Endothelial cell (in vitro differentiated cells): ENCODE results near the gene ADIPOR2. TPM values are rescaled to one million over a fixed set of nuclear protein-coding genes. Genes with fewer than 3 reads are reported as not detected.

Source experiments
- DNase-seq: peaks from one replicate; pipeline ENCODE4 v3.0.0; 2021; ENCODE audit warnings: low spot score
- H3K27ac Mint-ChIP-seq: one replicate; pipeline ENCODE4 v1.8.0; 2021; ENCODE audit warnings: mixed read lengths, inconsistent platforms; ENCODE audit not compliant: unreplicated experiment
- H3K27me3 Mint-ChIP-seq: one replicate; pipeline ENCODE4 v1.8.0; 2021; ENCODE audit warnings: mild to moderate bottlenecking, moderate library complexity, mixed read lengths, inconsistent platforms; ENCODE audit not compliant: unreplicated experiment
- H3K36me3 Mint-ChIP-seq: one replicate; pipeline ENCODE4 v1.8.0; 2021; ENCODE audit warnings: mild to moderate bottlenecking, low read depth, mixed read lengths, inconsistent platforms; ENCODE audit not compliant: unreplicated experiment
- H3K4me1 Mint-ChIP-seq: one replicate; pipeline ENCODE4 v1.8.0; 2021; ENCODE audit warnings: mild to moderate bottlenecking, mixed read lengths, inconsistent platforms; ENCODE audit not compliant: unreplicated experiment
- H3K4me3 Mint-ChIP-seq: one replicate; pipeline ENCODE4 v1.8.0; 2021; ENCODE audit warnings: mild to moderate bottlenecking, mixed read lengths, inconsistent platforms; ENCODE audit not compliant: unreplicated experiment
- H3K9me3 Mint-ChIP-seq: one replicate; pipeline ENCODE4 v1.8.0; 2021; ENCODE audit warnings: mixed read lengths, inconsistent platforms; ENCODE audit not compliant: unreplicated experiment
- long read RNA-seq: library from polyadenylated mRNA; unstranded; transcript quantifications from one replicate; pipeline ENCODE4 v2.0.0, GENCODE V29; 2020; ENCODE audit not compliant: unreplicated experiment
- total RNA-seq: library from RNA; stranded (reverse); fragmentation: NEBNext Ultra II Directional; extraction: Animal tissue kit (Norgen Biotek cat#: 25700); gene quantifications from one replicate; pipeline ENCODE4 v1.2.1, GENCODE V29; 2021; ENCODE audit not compliant: unreplicated experiment
- TF ChIP-seq, protein P1 (sequence below): fragments of 200-600 bp; sonication (generic); IDR thresholded peaks from one replicate; pipeline ENCODE4 v1.5.0; 2021; ENCODE audit warnings: antibody characterized with exemption; ENCODE audit not compliant: unreplicated experiment

The ADIPOR2 gene, protein sequence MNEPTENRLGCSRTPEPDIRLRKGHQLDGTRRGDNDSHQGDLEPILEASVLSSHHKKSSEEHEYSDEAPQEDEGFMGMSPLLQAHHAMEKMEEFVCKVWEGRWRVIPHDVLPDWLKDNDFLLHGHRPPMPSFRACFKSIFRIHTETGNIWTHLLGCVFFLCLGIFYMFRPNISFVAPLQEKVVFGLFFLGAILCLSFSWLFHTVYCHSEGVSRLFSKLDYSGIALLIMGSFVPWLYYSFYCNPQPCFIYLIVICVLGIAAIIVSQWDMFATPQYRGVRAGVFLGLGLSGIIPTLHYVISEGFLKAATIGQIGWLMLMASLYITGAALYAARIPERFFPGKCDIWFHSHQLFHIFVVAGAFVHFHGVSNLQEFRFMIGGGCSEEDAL
- 41.8 TPM for total RNA-seq
- long read RNA-seq, result 0 reads

DNA sequence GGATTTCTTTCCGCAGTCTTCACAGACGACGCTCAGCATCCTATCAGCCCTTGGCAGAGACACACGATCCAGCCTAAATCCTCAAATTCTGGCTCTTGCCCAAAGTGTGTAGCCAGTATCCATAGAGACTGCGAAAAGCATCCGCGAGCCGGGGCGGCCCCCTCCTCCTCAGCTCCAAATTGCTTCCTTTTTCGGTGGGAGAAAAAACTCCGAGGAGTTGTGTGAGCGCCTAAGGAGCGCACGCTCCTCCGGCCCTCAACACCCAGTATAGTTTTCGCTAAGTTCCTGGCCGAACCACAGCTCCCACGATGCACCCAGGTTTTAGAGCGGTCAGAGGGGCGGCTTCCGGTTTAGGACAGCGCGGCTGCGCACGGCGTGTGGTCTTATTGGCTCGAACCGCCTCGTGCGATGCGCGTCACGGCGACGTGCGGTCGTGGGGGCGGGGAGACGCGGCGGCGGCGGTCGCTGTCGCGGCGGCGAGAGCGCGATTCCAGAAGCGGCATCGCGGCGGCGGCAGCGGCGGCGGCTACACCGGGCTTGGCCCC lies at the start of gene ADIPOR2:
ADIPOR2 (plus strand) TSS at position 493 of the 545 bp plus-strand sequence. CDS start 63,274 bp downstream, outside the sequence.
- peak within 1 kb of the TSS; percentile 98 for H3K4me3 Mint-ChIP-seq
- peak; percentile 92 for DNase-seq
- TF ChIP-seq, protein P1, sequence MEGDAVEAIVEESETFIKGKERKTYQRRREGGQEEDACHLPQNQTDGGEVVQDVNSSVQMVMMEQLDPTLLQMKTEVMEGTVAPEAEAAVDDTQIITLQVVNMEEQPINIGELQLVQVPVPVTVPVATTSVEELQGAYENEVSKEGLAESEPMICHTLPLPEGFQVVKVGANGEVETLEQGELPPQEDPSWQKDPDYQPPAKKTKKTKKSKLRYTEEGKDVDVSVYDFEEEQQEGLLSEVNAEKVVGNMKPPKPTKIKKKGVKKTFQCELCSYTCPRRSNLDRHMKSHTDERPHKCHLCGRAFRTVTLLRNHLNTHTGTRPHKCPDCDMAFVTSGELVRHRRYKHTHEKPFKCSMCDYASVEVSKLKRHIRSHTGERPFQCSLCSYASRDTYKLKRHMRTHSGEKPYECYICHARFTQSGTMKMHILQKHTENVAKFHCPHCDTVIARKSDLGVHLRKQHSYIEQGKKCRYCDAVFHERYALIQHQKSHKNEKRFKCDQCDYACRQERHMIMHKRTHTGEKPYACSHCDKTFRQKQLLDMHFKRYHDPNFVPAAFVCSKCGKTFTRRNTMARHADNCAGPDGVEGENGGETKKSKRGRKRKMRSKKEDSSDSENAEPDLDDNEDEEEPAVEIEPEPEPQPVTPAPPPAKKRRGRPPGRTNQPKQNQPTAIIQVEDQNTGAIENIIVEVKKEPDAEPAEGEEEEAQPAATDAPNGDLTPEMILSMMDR, result no peak
- H3K27ac Mint-ChIP-seq, result peak within 1 kb of the TSS; percentile 99
- H3K9me3 Mint-ChIP-seq, result no peaks in the 10 kb centered on the region
- peaks cover 8% of the 10 kb centered on the region for H3K36me3 Mint-ChIP-seq
- H3K4me1 Mint-ChIP-seq, result peaks cover 16% of the 10 kb centered on the region
- H3K27me3 Mint-ChIP-seq, result peaks cover 3% of the 10 kb centered on the region

DNA sequence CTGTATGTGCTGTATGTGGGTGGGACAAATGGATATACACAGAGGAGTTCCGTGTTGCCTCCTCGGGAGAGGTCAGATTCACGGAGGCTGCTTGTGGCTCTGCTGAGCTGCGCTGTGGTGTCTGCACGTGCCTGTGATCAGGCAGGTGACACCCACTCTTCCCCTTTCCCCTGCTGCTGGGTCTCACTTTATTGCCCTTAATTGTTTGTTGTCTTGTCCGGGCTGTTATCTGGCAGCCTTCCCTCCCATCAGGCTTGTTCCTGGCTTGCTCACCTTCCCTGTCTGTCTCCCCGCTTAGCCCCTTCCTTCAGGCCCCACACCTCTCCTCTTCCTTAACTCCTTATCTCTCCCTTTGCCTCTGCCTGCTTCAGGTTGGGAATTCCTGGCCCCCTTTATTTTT lies 48.4 kb upstream of the ADIPOR2 start:
- peaks cover 3% of the 10 kb centered on the region for H3K36me3 Mint-ChIP-seq
- H3K4me1 Mint-ChIP-seq, result peaks cover 4% of the 10 kb centered on the region
- no peak overlapping the region for H3K4me3 Mint-ChIP-seq
- H3K27me3 Mint-ChIP-seq, result peaks cover 5% of the 10 kb centered on the region
- no peak for DNase-seq
- TF ChIP-seq, protein P1, result no peak
- H3K9me3 Mint-ChIP-seq, result no peaks in the 10 kb centered on the region
- no peak overlapping the region for H3K27ac Mint-ChIP-seq

DNA sequence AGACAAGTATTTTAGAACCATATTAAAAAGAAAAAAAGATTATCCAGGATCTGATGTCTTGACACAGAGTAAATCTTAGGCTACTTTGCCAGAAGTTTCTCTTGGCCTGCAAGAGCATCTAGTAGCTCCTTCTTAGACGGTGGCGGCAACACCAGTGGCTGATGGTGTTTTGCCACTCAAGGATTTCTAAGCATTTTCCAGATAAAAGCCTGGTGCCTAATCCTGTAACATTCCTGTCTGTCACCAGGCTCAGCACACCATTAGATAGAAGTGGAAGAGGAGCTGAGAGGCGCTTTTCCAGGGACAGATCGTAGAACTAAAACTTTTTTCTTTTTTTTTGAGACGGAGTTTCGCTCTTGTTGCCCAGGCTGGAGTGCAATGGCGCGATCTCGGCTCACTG lies 47.8 kb upstream of the ADIPOR2 start:
- H3K27me3 Mint-ChIP-seq, result peaks cover 5% of the 10 kb centered on the region
- H3K27ac Mint-ChIP-seq, result no peak overlapping the region
- no peaks in the 10 kb centered on the region for H3K9me3 Mint-ChIP-seq
- H3K4me1 Mint-ChIP-seq, result peaks cover 4% of the 10 kb centered on the region
- DNase-seq, result no peak
- H3K36me3 Mint-ChIP-seq, result peaks cover 3% of the 10 kb centered on the region
- TF ChIP-seq, protein P1, result no peak
- no peak overlapping the region for H3K4me3 Mint-ChIP-seq

DNA sequence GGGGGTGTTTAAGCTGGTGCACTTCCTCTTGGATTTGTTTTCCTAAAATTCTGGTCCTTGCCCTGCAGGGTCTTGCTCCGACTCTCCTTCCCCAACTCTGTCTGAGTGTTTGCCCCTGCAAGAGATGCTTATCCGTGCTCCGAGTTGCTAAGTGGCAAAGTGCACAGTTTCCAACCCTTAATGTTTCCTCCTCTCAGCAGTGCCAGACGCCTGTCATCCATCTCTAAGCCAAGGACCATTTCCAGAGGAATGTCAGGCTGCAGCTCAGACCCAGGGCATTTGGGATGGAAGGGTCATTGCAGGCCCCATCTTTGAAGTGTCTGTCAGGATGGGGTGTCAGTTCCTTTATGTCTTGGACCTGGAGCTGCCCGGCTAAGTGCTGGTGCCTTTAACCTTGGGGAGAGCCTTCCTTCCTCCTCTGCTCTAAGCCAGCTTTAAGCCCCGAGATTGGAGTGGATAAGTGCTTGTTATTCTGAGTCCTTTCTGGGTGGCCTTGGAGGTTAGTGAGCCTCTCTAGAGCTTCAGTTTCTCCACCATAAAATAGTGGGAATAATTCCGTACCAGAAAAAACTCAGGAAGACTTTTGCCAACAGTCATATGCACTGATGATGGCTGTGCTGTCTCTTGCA lies 46.9 kb upstream of the ADIPOR2 start:
- no peak for DNase-seq
- no peaks in the 10 kb centered on the region for H3K36me3 Mint-ChIP-seq
- TF ChIP-seq, protein P1, result no peak
- peaks cover 4% of the 10 kb centered on the region for H3K4me1 Mint-ChIP-seq
- H3K27me3 Mint-ChIP-seq, result peaks cover 4% of the 10 kb centered on the region
- H3K9me3 Mint-ChIP-seq, result no peaks in the 10 kb centered on the region
- H3K27ac Mint-ChIP-seq, result no peak overlapping the region
- H3K4me3 Mint-ChIP-seq, result no peak overlapping the region
